Measurements from ENCODE around the gene ZBP1.

GRCh38 chr20:57578476-57579165 is 41.6 kb downstream of the ZBP1 start:
- no peak for TF ChIP-seq CTCF (IDR thresholded peaks at IDR 0.05 in 2 of 3, conservative IDR thresholded peaks at IDR 0.05 in 1 of 3; ENCODE audit: control insufficient read depth in 2 of 3, extremely low read depth in 1 of 3, insufficient read depth in 1 of 3, low read depth in 3 of 3, low read length in 3 of 3)
- no peak for TF ChIP-seq BCLAF1 (IDR thresholded peaks at IDR 0.05)
- no peak for TF ChIP-seq ZBTB40 (IDR thresholded peaks at IDR 0.05; ENCODE audit: borderline replicate concordance)
- TF ChIP-seq BHLHE40 (IDR thresholded peaks at IDR 0.05; ENCODE audit: borderline replicate concordance in 1 of 2, low read depth in 2 of 2, low read length in 1 of 2) = no peak
- no peak for TF ChIP-seq YY1 (IDR thresholded peaks at IDR 0.05; ENCODE audit: low read depth, low read length)
- no peak for TF ChIP-seq NFYA (IDR thresholded peaks at IDR 0.05; ENCODE audit: borderline replicate concordance, low read depth, low read length)
- no peak for TF ChIP-seq TCF3 (IDR thresholded peaks at IDR 0.05; ENCODE audit: borderline replicate concordance, insufficient read depth, low read depth, low read length)
- no peak for TF ChIP-seq MYC (IDR thresholded peaks at IDR 0.05; ENCODE audit: insufficient read depth, insufficient read length, insufficient replicate concordance, low read length, severe bottlenecking)
- TF ChIP-seq CREB1 (IDR thresholded peaks at IDR 0.05; ENCODE audit: low read depth) = no peak
- TF ChIP-seq NFYB (IDR thresholded peaks at IDR 0.05; ENCODE audit: insufficient read depth, low read depth, low read length) = no peak
- no peak for TF ChIP-seq HDAC6 (IDR thresholded peaks at IDR 0.05; ENCODE audit: unreplicated experiment)
- no peak for TF ChIP-seq SIN3A (IDR thresholded peaks at IDR 0.05; ENCODE audit: low read depth, low read length)
- no peak for TF ChIP-seq RBBP5 (conservative IDR thresholded peaks at IDR 0.05)
